ENCODE results near the gene JAKMIP3.

Gene JAKMIP3

GRCh38 chr10:132043861-132044695 is 21.7 kb upstream of the JAKMIP3 start:
- no peak for DNase-seq (ENCODE audit: low read depth in 2 of 2)

- no peak for DNase-seq (ENCODE audit: low read depth in 2 of 2)
Measured at GRCh38 chr10:132044803-132045202, 20.9 kb upstream of the JAKMIP3 start.

DNA sequence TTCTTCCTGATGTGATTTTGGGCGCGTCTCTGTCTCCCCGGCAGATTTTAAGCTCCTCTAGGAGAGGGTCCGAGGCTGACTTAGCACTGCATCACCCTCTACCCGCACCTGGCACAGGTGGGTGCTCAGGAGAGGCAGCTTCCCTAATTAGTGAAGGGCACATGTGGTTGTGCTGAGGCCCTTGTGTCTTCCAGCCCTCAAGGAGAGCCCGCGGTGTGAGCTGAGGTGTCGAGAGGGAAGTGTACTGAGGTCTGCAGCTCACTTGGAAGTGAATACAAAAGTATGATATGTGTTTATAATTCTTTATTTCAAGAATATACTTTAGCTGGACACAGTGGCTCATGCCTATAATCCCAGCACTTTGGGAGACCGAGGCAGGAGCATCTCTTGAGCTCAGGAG is 20.4 kb upstream of the JAKMIP3 start:
- DNase-seq (ENCODE audit: low read depth in 2 of 2): no peak

- no peak for DNase-seq (ENCODE audit: low read depth in 2 of 2)
Measured at GRCh38 chr10:132047575-132048293, 18.0 kb upstream of the JAKMIP3 start.

DNA sequence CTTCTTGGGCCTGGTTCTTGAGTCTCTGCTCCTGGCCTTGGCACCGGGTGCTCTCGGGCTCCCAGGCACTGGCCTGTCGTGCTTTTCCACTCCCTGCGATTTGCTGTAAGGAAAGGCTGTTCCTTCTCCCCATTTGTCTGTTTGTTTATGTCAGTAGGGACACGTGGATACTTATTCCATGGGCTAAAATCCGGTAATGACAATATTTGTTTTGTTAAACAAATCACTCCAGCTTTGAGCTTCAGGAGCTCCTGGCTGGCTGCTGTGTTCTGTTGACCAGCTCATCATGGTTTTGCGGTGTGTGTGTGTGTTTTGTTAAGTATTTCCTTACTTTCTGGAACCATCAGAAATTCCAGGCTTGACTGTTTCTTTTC is 17.5 kb upstream of the JAKMIP3 start:
- DNase-seq (ENCODE audit: low read depth in 2 of 2): no peak

DNA sequence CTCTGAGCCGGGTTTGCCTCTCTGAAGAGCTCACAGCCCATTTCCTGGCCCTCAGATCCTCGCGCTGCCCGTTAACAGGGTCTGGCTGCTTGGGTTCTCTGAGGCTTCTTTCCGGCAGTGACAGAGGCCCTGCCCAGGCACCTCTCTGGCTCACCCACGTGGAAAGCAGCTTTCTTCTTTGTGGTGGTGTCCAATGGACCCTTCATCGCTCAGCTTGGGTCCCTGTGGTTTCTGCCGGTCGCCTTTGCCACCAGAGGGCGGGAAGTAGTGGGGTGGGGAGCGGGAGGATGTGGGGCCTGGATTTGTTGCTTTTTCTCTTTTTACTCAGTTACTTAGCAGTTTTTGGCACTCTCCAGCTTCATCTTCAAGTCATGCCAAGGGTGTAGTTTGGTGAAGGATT is 15.6 kb upstream of the JAKMIP3 start:
- DNase-seq (ENCODE audit: low read depth in 2 of 2): no peak

- DNase-seq (ENCODE audit: low read depth in 2 of 2): no peak
Measured at GRCh38 chr10:132052124-132052523, 13.6 kb upstream of the JAKMIP3 start.

GRCh38 chr10:132054564-132054963 is 11.2 kb upstream of the JAKMIP3 start:
- no peak for DNase-seq (ENCODE audit: low read depth in 2 of 2)

DNA sequence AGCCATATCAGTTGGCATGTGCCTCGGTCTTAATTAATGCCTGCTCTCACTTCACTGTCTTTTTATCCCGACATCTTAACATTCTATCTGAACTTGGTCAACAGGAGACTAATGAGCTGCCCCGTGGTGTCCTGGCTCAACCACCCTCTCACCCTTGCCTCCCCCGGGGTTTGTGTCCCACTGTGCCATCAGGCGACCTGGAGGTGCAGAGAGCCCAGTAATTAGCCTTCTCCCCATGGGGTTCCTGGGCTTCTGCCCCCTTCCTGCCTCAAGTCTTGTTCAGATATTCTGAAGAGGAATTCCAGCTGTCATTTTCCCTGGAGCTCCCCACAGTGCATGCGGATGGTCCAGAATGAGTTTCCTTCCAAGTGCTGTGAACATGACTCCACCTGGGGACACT is 10.1 kb upstream of the JAKMIP3 start:
- no peak for DNase-seq (ENCODE audit: low read depth in 2 of 2)

GRCh38 chr10:132056663-132057062 is 9.1 kb upstream of the JAKMIP3 start:
- no peak for DNase-seq (ENCODE audit: low read depth in 2 of 2)

GRCh38 chr10:132057191-132057681 is 8.5 kb upstream of the JAKMIP3 start:
- DNase-seq (ENCODE audit: low read depth in 2 of 2): no peak

DNA sequence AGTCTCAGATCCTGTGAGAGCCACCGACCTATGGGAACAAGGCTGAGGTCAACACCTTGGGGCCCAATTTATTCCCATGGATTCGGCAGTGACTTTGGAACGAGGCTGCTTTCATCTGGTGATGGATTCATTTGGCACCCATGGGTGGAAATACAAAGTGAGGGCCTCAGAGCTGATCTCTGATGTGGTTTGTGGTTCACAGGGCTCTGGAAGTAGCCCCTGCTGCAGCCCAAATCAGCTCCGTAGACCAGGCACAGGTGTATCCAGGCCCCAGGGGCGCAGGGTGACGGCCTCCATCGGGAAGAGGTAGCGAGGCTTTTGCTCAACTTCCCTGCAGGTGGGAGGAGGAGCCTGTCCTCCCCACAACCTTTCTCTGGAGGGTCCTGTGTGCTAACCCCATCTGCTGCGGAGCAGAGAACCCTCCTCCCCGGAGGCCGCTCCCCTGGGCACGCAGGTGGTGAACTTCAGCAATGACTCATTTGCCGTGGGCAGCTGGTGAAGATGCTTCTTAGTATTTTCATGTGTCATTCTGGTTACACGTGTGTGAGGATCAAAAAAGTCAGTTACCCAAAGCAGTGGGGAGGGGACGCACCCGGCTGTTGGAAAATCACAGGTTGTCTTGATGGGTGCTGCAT is 7.5 kb upstream of the JAKMIP3 start:
- DNase-seq (ENCODE audit: low read depth in 2 of 2): no peak

DNA sequence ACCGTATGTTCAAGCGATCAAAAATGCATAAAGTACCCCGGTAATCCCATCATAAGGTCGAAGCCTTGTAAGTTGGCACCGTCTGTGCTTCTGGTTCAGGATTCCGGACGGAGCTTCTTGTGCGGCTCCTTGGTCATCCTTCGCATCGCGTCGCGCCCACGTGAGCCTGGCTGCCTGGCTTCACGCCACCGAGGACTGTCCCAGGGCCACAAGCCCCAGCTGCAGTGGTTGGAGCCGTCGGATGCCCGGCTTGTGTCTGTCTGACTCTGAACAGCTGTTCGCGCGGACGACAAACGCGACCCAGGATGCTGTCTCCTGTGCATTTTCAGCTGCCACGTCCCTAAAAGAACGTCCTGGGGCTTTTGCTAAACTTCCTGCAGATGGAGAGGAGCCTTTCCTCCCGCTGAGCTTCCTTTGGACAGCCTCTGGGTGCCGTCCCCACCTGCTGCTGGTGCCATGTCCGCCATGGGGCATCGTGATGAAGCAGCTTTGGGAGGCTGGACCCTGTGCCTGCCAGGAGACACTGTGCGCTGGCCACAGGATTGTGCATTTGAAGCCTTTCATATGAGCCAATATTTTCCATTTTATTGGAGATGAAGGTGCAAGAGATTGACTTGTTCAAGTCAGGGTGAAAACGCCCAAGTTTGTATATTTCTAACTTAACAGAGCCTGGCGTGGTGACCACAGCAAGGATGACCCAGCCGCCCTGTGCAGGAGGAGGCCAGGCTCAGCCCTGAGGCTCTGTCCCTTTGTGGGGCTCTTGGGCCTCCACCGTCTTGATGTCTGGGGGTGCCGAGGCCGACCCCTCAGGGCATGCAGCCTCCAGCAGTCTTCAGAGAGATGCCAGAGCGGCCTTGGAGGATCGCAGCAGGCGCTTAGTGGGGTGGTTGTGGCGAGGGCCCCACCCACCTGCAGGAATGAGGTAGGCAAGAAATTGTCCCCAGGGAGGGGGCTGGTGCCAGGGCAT is 6.7 kb upstream of the JAKMIP3 start:
- DNase-seq (ENCODE audit: low read depth in 2 of 2): no peak

- no peak for DNase-seq (ENCODE audit: low read depth in 2 of 2)
Measured at GRCh38 chr10:132059760-132060508, 5.8 kb upstream of the JAKMIP3 start.

DNA sequence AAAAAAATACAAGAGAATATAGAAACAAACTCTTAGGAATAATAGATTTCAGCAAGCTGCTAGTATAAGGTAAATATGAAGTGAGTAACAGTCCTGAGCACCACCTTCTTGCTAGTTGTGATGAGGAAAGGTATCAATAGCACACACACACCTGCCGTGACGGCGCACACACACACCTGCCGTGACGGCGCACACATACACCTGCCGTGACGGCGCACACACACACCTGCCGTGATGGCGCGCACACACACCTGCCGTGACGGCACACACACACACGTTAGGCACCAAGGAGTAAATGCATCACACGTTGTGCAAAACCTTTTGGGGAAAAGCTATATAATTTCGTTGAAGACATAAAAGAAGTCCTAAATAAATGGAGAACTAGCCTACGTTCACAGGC is 4.7 kb upstream of the JAKMIP3 start:
- DNase-seq (ENCODE audit: low read depth in 2 of 2): no peak

DNA sequence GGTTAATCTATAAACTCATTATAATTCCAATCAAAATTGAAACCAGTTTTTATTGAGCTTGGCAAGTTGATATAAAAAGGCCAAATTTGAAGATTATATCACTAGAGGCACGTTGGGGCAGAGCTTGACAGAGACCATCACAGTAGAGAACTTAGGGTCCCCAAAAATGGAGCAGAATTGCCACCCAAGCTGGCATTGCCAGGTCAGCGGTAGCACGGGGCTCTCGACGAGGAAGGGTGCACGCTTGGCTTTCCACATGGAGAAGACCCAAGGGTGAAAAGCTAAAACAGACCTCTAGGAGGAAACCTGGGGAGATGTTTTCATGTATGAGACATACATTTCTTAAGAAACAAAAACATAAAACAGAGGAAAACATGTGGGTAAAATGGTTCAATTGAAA is 4.3 kb upstream of the JAKMIP3 start:
- DNase-seq (ENCODE audit: low read depth in 2 of 2): no peak

GRCh38 chr10:132062116-132062515 is 3.6 kb upstream of the JAKMIP3 start:
- DNase-seq (ENCODE audit: low read depth in 2 of 2): no peak

GRCh38 chr10:132062641-132063390 is 2.9 kb upstream of the JAKMIP3 start:
- no peak for DNase-seq (ENCODE audit: low read depth in 2 of 2)

GRCh38 chr10:132063432-132063831 is 2.3 kb upstream of the JAKMIP3 start:
- no peak for DNase-seq (ENCODE audit: low read depth in 2 of 2)

Measured in stimulated activated CD8-positive, alpha-beta memory T cell treated with anti-CD3 and anti-CD28 coated beads, Interleukin-15, amount 100 ng/mL, for 4 hours (primary cell).